SKM-1 treated with dmso at 0.1 percent for 144 hours (cell line): ENCODE measurements around the gene EPHX1.

Experiments
- DNase-seq: peaks from one replicate; lab custom pipeline; 2025; ENCODE audit not compliant: unreplicated experiment; lab: John Stamatoyannopoulos, UW

The EPHX1 gene

DNA sequence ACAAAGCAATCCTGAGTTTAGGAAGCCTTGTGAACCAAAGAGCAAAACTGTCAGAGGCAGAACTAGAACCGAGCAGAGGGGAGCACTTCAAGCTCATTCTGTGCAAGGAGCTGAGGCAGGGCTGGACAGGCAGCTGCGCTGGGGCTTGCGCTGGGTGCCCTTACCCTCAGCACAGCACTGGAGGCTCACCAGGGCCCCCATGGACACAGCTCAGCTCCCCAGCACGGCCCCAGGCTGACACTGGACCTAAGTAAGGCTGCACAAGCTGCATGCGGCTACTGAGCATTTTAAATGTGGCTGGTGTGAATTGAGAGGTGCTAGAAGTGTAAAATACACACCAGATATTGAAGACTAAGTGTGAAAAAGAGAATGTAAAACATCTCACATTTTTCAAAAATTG lies 50.2 kb downstream of the EPHX1 start:
- DNase-seq: no peak

DNA sequence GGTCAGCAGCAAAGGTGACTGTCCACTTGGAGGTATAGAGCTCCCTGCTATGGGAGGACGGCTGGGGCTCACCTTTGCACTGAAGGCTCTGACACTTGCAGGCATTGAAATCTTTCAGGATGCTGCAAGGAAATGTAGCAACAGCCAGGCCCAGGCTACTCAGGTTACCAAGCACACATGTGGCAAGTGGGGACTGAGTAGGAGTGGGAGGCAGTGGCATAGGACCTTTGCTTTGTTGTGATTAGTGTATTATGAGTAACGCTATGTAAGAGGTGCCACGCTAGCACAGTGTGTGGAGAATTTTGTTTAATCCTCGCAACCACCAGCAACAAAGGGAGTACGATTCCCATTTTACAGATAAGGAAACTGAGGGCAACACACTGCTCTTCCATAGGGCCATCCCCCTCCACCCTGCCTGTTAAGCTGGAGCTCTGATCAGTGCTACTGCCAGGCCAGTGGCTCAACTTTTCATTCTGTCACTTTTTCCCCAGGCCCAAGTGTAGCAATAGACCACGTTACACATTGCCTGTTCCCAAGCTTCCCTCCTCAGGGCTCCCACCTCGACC lies 51.0 kb downstream of the EPHX1 start:
- DNase-seq: no peak

DNA sequence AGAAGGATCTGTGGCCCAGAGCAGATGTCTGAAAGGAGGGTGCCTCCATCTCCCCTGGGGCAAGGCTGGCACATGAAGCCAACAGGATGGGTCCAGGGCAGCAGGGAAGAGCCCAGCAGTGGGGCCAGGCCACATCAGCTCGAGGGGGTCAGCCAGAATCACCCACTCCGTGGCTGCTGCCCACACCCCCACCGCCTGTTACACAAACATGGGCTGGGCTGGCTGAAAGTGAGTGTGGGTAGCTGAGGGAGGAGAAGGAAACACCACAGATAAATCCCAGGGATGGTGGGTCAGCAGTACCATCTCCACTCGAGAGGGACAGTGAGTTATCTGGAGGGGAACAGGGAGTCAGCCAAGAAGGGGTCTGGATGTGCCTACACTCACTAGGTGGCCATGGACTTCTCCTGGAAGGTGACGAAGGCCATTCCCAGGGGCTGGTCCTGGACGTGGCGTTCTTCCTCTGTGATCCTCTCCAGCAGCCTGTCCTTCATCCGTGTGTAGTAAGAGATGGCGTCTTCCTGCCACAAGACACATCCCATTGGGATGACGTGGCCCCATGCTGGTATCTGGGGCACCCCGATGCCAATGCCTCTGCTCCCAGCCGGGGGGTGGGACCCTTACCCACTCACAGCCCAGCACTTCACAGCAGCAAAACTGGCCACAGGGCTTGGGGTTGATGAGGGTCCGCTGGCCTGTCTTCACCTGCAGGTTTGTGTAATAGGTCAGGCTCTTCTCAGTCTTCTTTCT lies 52.1 kb downstream of the EPHX1 start:
- DNase-seq: no peak

DNA sequence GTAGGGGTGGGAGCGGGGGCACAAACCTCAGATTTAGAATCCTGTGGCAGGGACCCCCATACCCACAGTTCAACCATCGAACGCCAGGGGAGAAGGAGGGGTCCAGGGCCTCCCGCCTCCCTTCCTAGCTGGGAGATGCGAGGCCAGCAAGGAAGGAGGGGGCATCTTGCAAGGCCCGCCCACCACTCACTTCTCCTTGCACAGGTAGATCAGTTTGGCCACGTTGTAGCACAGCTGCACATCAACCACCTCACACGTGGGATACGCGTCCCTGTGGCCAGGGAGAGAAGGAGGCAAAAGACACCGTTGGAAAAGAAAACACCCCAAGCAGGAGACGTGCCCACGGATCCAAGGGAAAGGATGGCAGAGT lies 52.6 kb downstream of the EPHX1 start:
- no peak for DNase-seq

DNA sequence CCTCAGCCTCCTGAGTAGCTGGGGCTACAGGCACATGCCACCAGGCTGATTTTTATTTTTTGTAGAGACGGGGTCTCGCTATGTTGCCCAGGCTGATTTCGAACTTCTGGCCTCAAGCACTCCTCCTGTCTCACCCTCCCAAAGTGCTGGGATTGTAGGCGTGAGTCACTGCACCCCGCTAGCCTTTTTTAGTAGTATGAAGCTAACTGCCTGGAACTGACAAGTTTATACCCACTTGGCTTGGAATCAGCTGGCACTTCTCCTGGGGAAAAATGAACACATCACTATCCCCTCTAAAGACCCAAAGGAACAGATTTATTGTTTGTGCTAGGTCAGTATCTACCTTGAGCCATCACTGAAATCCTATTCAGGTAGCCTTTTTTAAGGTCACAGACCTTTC lies 53.2 kb downstream of the EPHX1 start:
- DNase-seq: no peak

DNA sequence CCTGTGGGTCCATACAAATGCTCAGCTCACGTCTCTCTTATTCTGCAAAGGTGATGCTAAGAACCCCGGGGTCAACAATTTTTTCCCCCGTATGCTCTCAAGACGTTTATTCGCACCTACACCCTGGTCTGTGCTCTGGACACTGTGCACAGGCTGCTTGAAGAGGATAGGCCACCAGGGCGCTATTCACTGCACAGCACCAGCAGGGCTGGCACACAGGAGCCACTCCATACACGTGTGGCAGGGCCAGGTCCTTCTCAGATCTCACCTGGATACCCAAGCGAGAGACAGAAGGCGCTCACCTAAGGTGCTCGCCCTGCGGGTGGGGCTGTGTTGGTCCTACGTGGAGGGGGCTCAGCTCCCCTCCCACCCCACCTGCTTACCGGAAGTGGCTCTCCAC lies 55.6 kb downstream of the EPHX1 start:
- no peak for DNase-seq

DNA sequence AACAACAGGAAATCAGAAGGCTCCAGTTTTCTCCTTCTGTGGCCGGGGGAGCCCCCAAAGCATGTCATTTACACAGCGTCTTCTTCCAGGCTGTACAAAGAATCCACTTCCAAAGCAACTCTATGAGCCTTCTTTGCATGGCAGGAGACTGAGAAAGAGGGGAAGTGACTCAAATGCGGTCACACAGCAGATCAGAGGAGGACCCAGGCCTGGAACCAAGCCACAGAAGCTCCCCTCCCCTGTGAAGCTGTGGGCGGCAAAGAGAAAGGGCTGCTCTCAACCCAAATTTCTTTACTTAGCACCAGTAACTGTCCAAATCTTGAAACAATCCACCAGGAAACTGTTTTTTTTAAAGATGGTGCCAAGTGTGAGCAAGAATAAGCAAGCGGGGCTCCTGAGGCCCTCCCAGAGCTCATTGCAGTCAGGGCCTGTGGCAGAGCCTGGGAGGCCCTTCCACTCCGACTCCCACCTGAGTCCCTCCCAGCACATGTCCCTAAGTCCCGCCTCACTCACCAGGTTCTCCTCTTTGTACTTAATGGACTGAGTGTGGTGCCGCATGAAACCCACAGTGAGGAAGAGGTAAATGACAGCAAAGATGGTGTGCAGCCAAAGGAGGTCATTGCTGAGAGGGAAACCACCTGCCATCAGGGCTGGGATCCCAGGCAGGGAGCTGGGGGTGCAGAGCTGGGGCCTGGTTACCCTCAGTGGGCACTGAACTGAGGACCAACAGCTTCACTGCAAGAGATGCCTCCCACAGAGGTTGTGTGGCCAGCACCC lies 56.3 kb downstream of the EPHX1 start:
- DNase-seq: peak; percentile 93

DNA sequence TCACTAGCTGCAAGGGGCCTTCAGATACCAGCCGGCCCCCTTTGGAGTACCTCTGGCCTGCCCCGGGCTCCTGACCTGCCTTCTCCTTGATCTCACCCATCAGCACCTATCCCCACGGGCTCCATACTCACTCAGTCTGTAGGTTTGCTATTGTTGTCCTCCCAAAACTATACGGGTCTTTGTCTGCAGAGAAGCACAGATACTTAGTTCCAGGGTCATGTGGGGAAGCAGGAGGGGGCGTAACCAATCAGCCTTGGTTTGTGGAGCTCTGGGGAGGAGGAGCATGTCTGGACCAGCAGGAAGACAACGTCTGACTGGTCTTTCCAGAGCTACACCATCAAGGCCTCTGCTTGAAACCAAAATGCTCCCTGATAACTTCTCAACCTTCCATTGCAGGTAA lies 57.1 kb downstream of the EPHX1 start:
- DNase-seq: no peak

DNA sequence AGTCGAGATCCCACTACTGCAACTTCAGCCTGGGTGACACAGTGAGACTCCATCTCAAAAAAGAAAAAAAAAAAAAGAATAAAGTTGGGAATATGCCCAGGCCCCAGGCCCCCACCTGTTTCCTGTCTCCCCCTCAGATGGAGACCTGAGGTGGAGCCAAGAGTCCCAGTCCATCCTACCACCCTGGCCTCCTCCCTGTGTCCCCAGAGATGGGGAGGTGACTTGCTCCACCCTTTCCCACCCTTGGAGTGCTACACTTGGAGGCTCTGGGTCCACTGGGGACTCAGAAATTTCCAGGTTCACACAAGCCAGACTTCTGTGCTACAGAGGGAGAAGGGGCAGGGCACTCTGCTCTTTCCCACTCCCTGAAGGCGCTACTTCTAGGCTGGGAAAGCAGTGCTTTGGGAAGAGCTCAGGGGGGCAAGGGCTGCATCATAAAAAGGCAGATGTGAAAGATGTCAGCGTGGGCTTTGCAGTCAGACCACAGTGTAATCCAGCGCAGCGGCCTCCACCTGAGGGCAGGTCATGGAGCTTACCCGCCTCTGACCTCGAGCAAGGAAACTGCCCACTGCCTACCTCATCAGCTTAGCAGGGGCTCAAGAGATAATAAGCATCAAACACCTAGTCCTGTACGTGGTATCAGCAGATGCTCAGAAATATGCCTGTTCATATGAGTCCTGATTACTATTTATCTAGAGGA lies 58.9 kb downstream of the EPHX1 start:
- no peak for DNase-seq

DNA sequence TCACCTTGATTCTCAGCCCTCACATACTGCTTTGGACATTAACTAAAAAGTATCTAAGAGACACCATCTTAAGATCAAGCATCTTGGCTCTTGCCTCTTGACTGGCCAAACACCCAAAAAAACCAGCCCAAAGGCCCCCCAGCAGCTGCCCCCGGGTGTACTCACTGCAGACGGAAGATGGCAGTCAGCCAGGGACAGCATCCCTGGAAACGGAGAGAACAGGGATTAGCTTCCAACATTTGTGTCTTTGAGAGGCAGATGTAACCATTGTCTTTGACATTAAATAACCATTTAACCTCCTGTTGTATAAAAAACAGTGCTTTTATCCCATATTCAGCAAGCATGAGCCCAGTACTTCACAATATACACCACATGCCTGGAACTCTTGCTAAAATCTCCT lies 61.0 kb downstream of the EPHX1 start:
- no peak for DNase-seq

DNA sequence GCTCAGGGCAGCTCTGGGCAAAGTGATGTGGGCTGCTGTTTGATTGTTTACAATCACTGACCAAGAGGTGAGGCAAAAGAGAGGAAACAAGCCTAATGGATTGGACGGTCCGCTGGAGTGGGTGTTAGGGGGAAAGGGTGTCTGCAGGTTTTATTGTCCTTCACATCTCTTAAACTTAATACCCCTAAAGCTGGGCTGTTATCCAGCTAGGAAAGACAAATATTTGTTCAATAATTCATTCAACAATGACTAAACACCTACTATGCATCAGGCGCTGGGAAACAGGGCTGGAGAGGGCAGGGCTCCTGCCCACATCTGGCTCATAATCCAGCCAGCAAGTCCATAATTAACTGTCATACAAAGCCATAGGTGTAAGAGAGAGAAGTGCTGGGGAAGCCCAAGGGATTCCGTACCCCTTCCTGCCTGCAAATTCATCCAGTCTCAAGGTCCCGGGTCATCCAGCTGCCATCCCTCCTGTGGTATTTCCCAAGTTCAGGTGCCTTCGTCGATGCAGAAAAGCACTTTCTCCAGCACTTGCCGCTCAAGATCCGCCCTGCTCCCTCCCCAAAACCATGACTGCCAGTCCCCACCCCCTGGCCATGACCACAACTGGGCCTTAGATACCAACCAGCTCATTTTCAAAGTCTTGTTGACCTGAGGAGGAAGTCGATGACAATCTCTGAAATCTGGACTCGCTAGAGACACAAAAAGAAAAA lies 61.6 kb downstream of the EPHX1 start:
- DNase-seq: no peak

DNA sequence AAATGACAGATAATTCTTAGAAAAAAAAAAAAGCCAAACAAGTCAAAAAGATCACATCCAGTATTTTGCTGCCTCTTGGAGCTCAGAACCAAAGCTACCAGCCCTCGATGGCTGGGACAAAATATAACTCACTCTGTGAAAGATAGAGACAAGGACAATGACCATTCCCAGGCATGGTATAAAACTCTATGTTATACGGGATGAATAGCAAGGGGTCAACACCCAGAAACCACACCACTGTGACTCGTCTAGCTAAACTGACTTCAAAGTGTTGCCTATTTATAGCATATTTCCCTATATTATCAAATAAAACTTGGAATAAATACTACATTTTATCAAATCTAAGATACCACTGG lies 62.1 kb downstream of the EPHX1 start:
- DNase-seq: no peak

DNA sequence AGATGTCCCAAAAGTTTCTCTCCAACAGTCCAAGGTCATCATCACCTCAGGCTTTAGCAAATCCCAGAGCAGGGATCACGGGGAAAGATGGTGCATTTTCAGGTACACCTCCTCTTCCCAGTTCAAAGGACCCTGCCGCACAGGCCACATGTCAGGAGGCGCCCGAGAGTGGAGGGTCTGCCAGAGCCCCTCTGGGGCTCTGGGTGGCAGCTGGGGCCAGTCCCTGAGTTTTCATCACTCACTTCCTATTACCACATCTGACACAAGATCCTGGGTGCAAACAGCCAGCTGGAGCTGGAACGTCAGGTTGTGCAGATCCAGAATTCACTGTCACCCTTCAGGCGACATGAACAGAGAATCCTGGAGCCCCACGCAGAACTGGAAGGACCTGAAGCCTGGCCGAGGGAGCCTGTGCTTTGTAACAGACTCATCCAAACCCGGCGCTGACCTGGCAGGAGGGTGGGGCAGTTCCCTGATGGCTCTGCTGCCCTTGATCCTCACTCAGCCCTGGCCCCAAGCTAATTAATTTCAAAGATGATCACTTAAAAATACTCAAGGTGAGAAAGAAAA lies 63.4 kb downstream of the EPHX1 start:
- DNase-seq: no peak

DNA sequence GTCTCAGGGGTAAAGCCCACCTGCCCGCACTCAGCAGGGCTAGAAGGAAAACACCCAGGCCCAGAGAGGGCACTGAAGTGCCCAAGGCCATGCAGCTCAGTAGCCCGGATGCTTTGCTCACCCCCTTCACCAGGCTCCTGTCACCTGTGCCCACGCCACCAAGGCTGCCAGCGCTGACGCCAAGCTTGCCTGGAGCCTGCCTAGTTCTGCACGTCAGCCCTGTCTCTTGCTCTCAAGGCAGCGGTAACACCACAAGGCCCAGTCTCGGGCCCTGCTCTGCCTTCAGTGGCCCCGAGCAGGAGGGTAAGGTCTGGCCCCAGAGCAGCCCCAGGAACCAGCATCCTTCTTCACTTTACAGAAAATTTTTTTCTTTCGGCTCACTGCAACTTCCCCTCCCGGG lies 64.5 kb downstream of the EPHX1 start:
- DNase-seq: no peak

DNA sequence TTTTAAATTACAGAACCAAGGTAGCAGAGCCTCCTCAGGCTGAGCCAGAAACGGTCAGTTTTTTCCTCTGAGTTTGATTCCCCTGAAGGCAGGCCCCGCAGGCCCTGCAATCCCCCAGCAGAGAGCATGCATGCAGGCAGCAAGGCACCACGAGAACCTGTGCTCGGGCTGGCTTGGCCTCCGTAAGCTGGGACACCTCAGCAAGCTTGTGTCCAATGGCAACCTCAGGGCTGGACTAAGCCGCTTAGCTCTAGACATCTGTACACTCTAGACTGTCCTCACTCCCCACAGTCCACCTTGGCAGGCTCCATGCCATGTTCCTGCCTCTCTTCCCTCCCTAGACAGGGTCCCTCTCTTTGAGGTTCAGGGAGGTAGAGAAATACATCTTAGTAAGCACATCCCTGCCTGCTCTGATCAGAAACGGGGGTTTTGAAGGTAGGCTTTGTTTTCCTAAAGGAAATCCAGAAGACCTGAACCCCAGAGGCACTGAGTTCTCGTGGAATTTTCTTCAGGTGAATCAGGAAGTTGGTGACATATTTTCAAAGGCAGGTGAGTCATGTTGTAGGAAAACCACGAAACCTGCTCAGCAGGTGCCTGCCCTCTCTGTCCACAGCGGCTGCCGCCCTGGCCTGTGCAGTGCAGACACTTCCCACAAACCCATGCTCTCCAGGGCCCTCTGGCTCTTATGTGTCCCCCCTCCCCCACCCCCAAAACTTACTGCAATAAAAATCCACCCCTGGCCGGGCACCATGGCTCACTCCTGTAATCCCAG lies 65.3 kb downstream of the EPHX1 start:
- DNase-seq: no peak

DNA sequence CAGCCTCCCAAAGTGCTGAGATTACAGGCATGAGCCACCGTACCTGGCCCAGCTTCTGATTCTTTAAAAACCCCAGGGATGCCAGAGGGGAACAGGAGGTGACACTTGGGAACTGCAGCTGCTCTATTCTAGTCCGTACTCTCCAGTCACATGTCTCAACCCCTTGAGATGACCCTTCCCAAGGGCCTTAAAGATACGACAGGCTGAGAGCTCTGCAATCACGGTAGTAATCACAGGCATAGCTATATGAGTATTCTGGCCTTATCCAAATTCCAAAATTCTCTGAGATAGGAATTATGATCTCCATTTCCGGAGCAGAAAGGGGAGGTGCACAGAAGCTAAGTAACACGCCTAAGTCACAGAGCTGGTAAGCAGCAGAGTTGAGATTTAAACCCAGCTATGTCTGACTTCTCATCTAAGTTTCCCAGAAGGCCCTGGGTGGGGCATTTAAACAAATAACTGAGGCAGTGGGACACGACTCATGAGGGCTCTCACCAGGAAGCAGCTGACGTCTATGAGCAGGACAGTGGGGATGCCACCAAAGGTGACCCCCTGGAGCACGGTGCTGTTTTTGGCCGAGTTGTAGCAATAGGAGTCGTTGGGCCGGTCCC lies 67.1 kb downstream of the EPHX1 start:
- DNase-seq: no peak

DNA sequence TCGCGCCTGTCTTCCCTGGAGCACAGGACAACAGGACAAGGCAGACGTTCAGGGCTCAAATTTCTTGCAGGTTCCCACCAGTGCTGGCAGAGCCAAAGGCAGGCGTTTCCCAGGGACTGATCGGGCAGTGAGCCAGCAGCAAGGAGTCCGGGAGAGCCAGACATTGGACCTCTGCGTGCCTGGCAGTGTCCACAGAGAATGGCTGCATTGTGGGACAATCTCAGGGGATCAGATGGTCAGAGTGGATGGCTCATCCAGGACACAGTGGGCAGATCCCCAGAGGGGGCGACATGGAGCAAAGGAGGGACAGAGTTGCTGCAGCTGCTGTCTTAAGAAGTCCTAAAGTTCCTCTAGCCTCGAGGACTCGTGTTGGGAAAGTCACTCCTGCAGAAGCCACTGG lies 67.7 kb downstream of the EPHX1 start:
- peak; percentile 59 for DNase-seq

DNA sequence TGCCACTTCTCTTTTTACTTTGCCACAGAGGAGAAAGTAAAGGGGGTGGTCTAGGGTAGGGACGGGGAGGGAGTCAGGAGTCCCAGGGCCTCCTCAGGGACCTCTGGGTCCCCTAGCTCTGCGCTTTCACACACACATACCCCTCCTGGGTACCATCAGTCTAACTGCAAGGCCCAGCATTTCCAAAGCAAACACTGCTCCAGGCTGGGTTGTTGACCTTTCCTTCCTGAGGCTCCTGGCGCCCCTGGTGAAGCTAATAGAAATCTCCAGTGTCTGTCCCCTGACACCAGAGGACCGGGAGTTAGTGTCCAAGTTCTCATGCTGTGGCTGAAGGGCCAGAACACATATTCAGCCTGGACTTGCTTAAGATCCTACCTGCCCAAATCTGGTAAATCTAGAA lies 68.4 kb downstream of the EPHX1 start:
- DNase-seq: no peak

DNA sequence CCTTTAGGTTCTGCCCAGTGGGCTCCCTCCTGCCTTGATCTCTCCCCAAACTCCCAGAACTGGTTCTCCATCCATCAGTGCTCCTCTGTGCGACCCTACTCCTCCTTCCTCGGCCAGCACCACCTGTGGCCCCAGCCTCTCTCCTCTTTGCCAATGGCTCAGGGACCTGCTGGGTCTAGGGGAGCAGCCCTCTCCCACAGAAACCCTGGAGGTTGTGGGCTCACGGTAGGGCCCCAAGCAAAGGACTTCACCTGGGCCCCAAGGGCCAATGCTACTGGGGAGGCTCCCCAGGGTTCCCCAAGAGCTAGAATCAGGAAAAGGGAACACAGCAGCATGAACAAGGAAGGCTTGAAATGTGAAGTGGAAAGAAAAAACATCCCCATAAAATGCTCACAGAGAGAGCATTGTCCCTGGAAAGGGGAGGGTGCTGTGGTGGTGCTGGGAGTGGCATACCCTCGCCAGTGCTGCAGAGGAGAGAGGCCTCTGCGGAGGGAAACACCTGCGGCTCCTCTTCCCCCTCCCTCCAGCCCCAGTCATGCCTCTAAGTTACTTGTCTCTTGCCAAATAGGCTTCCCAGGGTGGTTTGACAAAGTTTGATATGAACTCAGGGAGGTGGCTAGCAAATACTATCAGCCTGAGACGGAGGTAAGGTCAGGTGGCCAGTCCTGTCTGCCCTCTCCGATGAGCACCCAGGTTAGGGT lies 69.7 kb downstream of the EPHX1 start:
- no peak for DNase-seq
